Stimulated activated CD4-positive, alpha-beta T cell treated with anti-CD3 and anti-CD28 coated beads, Interleukin-1b, Interleukin-23, amount 100 ng/mL, for 24 hours (primary cell): ENCODE data around the gene CREB5.
A peak's percentile ranks its signal among the peaks of the same experiment; 100 is the strongest.

Source experiments
- DNase-seq, 4 experiments: peaks; one replicate each; pipeline ENCODE4 v3.0.0-alpha.2; 2020; ENCODE audit warnings: low read depth in 4 of 4, low spot score in 1 of 4

CREB5 gene

GRCh38 chr7:28434510-28434909, 22.2 kb downstream of the CREB5 start:
- DNase-seq, result no peak

GRCh38 chr7:28435152-28435551, 22.8 kb downstream of the CREB5 start:
- DNase-seq, result no peak

GRCh38 chr7:28435732-28436378, 23.5 kb downstream of the CREB5 start:
- DNase-seq, result no peak

- DNase-seq, result no peak
Observed at GRCh38 chr7:28440055-28440601, 27.8 kb downstream of the CREB5 start.

GRCh38 chr7:28442540-28443420, 30.5 kb downstream of the CREB5 start:
- DNase-seq, result peak in 1 of 4 experiments; percentile 7

- DNase-seq, result no peak
Observed at GRCh38 chr7:28446131-28446530, 33.8 kb downstream of the CREB5 start.

GRCh38 chr7:28447071-28447470, 34.8 kb downstream of the CREB5 start:
- DNase-seq, result no peak

- DNase-seq, result no peak
Observed at GRCh38 chr7:28448708-28449107, 36.4 kb downstream of the CREB5 start.

GRCh38 chr7:28452681-28453080, 40.4 kb downstream of the CREB5 start:
- no peak for DNase-seq

GRCh38 chr7:28455486-28455885, 43.2 kb downstream of the CREB5 start:
- DNase-seq, result no peak

- no peak for DNase-seq
Observed at GRCh38 chr7:28456044-28456443, 43.7 kb downstream of the CREB5 start.

- DNase-seq, result no peak
Observed at GRCh38 chr7:28458732-28459131, 46.4 kb downstream of the CREB5 start.

GRCh38 chr7:28459306-28459705, 47.0 kb downstream of the CREB5 start:
- DNase-seq, result no peak

GRCh38 chr7:28465697-28466096, 53.4 kb downstream of the CREB5 start:
- DNase-seq, result no peak

GRCh38 chr7:28466341-28466740, 54.0 kb downstream of the CREB5 start:
- no peak for DNase-seq

GRCh38 chr7:28466885-28467284, 54.6 kb downstream of the CREB5 start:
- no peak for DNase-seq

GRCh38 chr7:28469562-28469961, 57.2 kb downstream of the CREB5 start:
- no peak for DNase-seq

- DNase-seq, result no peak
Observed at GRCh38 chr7:28470344-28470743, 58.0 kb downstream of the CREB5 start.

- DNase-seq, result no peak
Observed at GRCh38 chr7:28472332-28472731, 60.0 kb downstream of the CREB5 start.

GRCh38 chr7:28473571-28474281, 61.4 kb downstream of the CREB5 start:
- no peak for DNase-seq

- no peak for DNase-seq
Observed at GRCh38 chr7:28474282-28474638, 61.9 kb downstream of the CREB5 start.

- no peak for DNase-seq
Observed at GRCh38 chr7:28474640-28475039, 62.3 kb downstream of the CREB5 start.
